ENCODE data around the gene ASB1. TPM values are rescaled to one million over a fixed set of nuclear protein-coding genes. Genes with fewer than 3 reads are reported as not detected.
"Not testable (repeated sequence)": the region's sequence is repeated elsewhere in the genome, so short reads cannot be mapped to it uniquely, and the experiment has no call there.

Gene ASB1
- total and polyA plus RNA-seq, 2 donors = 17.1 to 24.7 TPM

GRCh38 chr2:238438856-238439849 lies 12.4 kb downstream of the ASB1 start:
- Histone ChIP-seq H3K4me3 (ENCODE audit: low read depth, low read length) (no peak overlapping the region), H3K36me3 (ENCODE audit: insufficient read depth) (peaks cover 3% of the 10 kb centered on the region), H3K4me1 (ENCODE audit: insufficient read depth) (peaks cover 3% of the 10 kb centered on the region), H3K27ac (ENCODE audit: low read depth) (no peak overlapping the region)
- no peak for DNase-seq (ENCODE audit: extremely low spot score)
- 74% methylated on average over 24 of the region's 24 CpGs for WGBS

- no peak overlapping the region for H3K4me3 ChIP-seq (ENCODE audit: low read depth, low read length)
- H3K4me1 ChIP-seq (ENCODE audit: insufficient read depth) = peaks cover 3% of the 10 kb centered on the region
- 88% methylated on average over 2 of the region's 2 CpGs for WGBS
- no peak for DNase-seq (ENCODE audit: extremely low spot score)
- no peak overlapping the region for H3K27ac ChIP-seq (ENCODE audit: low read depth)
- peaks cover 6% of the 10 kb centered on the region for H3K36me3 ChIP-seq (ENCODE audit: insufficient read depth)
Observed at GRCh38 chr2:238439917-238440316, 13.2 kb downstream of the ASB1 start.

GRCh38 chr2:238440331-238440730 lies 13.6 kb downstream of the ASB1 start:
- Histone ChIP-seq H3K36me3 (ENCODE audit: insufficient read depth) (peaks cover 6% of the 10 kb centered on the region), H3K4me3 (ENCODE audit: low read depth, low read length) (no peak overlapping the region), H3K27ac (ENCODE audit: low read depth) (no peak overlapping the region), H3K4me1 (ENCODE audit: insufficient read depth) (peaks cover 3% of the 10 kb centered on the region)
- DNase-seq (ENCODE audit: extremely low spot score) = no peak
- WGBS = 85% methylated on average over 4 of the region's 4 CpGs

- no peak for DNase-seq (ENCODE audit: extremely low spot score)
- Histone ChIP-seq H3K27ac (ENCODE audit: low read depth) (no peak overlapping the region), H3K36me3 (ENCODE audit: insufficient read depth) (peaks cover 4% of the 10 kb centered on the region), H3K4me3 (ENCODE audit: low read depth, low read length) (no peak overlapping the region), H3K4me1 (ENCODE audit: insufficient read depth) (peaks cover 3% of the 10 kb centered on the region)
- 97% methylated on average over 11 of the region's 11 CpGs for whole genome bisulfite sequencing
Observed at GRCh38 chr2:238440767-238441166, 14.0 kb downstream of the ASB1 start.

GRCh38 chr2:238441262-238442114 lies 14.8 kb downstream of the ASB1 start:
- peaks cover 3% of the 10 kb centered on the region for H3K4me1 ChIP-seq (ENCODE audit: insufficient read depth)
- H3K36me3 ChIP-seq (ENCODE audit: insufficient read depth) = peaks cover 5% of the 10 kb centered on the region
- DNase-seq (ENCODE audit: extremely low spot score) = no peak
- H3K4me3 ChIP-seq (ENCODE audit: low read depth, low read length) = no peak overlapping the region
- H3K27ac ChIP-seq (ENCODE audit: low read depth) = no peak overlapping the region
- WGBS = 62% methylated on average over 17 of the region's 17 CpGs

GRCh38 chr2:238442257-238442656 lies 15.5 kb downstream of the ASB1 start:
- WGBS = 79% methylated on average over 6 of the region's 6 CpGs
- H3K4me3 ChIP-seq (ENCODE audit: low read depth, low read length); DNase-seq (ENCODE audit: extremely low spot score); H3K27ac ChIP-seq (ENCODE audit: low read depth); H3K4me1 ChIP-seq (ENCODE audit: insufficient read depth); H3K36me3 ChIP-seq (ENCODE audit: insufficient read depth): not testable (repeated sequence)

GRCh38 chr2:238444242-238444641 lies 17.5 kb downstream of the ASB1 start:
- Histone ChIP-seq H3K4me3 (ENCODE audit: low read depth, low read length) (no peak overlapping the region), H3K4me1 (ENCODE audit: insufficient read depth) (peaks cover 3% of the 10 kb centered on the region), H3K27ac (ENCODE audit: low read depth) (no peak overlapping the region), H3K36me3 (ENCODE audit: insufficient read depth) (peaks cover 5% of the 10 kb centered on the region)
- 95% methylated on average over 13 of the region's 13 CpGs for WGBS
- no peak for DNase-seq (ENCODE audit: extremely low spot score)

- DNase-seq (ENCODE audit: extremely low spot score) = no peak
- Histone ChIP-seq H3K27ac (ENCODE audit: low read depth) (no peak overlapping the region), H3K36me3 (ENCODE audit: insufficient read depth) (peaks cover 5% of the 10 kb centered on the region), H3K4me3 (ENCODE audit: low read depth, low read length) (no peak overlapping the region), H3K4me1 (ENCODE audit: insufficient read depth) (peaks cover 3% of the 10 kb centered on the region)
- 87% methylated on average over 17 of the region's 17 CpGs for WGBS
Observed at GRCh38 chr2:238445409-238446190, 18.9 kb downstream of the ASB1 start.

- Histone ChIP-seq H3K4me3 (ENCODE audit: low read depth, low read length) (no peak overlapping the region), H3K4me1 (ENCODE audit: insufficient read depth) (peaks cover 3% of the 10 kb centered on the region), H3K27ac (ENCODE audit: low read depth) (no peak overlapping the region), H3K36me3 (ENCODE audit: insufficient read depth) (peaks cover 7% of the 10 kb centered on the region)
- 95% methylated on average over 8 of the region's 8 CpGs for WGBS
- no peak for DNase-seq (ENCODE audit: extremely low spot score)
Observed at GRCh38 chr2:238446371-238446770, 19.6 kb downstream of the ASB1 start.

- Histone ChIP-seq H3K4me1 (ENCODE audit: insufficient read depth) (no peaks in the 10 kb centered on the region), H3K4me3 (ENCODE audit: low read depth, low read length) (no peak overlapping the region), H3K27ac (ENCODE audit: low read depth) (no peak overlapping the region), H3K36me3 (ENCODE audit: insufficient read depth) (peaks cover 7% of the 10 kb centered on the region)
- DNase-seq (ENCODE audit: extremely low spot score) = no peak
- 85% methylated on average over 19 of the region's 19 CpGs for WGBS
Observed at GRCh38 chr2:238448031-238448955, 21.6 kb downstream of the ASB1 start.

GRCh38 chr2:238449241-238449640 lies 22.5 kb downstream of the ASB1 start:
- Histone ChIP-seq H3K36me3 (ENCODE audit: insufficient read depth) (peaks cover 7% of the 10 kb centered on the region), H3K27ac (ENCODE audit: low read depth) (no peak overlapping the region), H3K4me1 (ENCODE audit: insufficient read depth) (no peaks in the 10 kb centered on the region), H3K4me3 (ENCODE audit: low read depth, low read length) (no peak overlapping the region)
- WGBS = 83% methylated on average over 8 of the region's 8 CpGs
- no peak for DNase-seq (ENCODE audit: extremely low spot score)

- no peaks in the 10 kb centered on the region for H3K4me1 ChIP-seq (ENCODE audit: insufficient read depth)
- no peak for DNase-seq (ENCODE audit: extremely low spot score)
- H3K4me3 ChIP-seq (ENCODE audit: low read depth, low read length) = no peak overlapping the region
- H3K36me3 ChIP-seq (ENCODE audit: insufficient read depth) = peaks cover 4% of the 10 kb centered on the region
- no peak overlapping the region for H3K27ac ChIP-seq (ENCODE audit: low read depth)
- 85% methylated on average over 9 of the region's 9 CpGs for WGBS
Observed at GRCh38 chr2:238449909-238450417, 23.2 kb downstream of the ASB1 start.

Data from urinary bladder (tissue), 4 donors.